ENCODE results near the gene INO80C.
A peak's percentile ranks its signal among the peaks of the same experiment; 100 is the strongest.

The INO80C gene

DNA sequence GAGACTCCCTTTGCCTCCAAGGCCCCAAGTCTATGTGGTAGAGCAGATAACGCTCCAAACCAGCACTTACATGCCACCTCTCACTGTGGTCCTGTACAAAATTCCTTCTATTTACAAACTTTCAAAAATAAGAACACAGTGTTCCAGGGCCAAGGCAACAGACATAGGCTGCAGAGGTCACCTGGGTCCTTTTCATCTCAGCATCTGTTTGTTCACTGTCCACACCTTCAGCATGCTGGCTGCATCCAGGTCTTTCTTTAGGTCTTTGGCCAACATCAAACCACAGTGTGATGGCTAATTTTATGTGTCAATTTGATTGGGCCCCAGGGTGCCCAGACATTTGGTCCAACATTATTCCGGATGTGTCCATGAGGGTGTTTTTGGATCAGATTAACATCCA is 20.0 kb upstream of the INO80C start:
- ATAC-seq (replicated peaks), result no peak
- Mint-ChIP-seq H3K36me3 (no peaks in the 10 kb centered on the region), H3K27ac (no peak overlapping the region), H3K9me3 (no peaks in the 10 kb centered on the region), H3K27me3 (no peaks in the 10 kb centered on the region), H3K4me1 (peaks cover 7 to 8% of the 10 kb centered on the region in 2 donors), H3K4me3 (no peak overlapping the region)
- no peak for DNase-seq

DNA sequence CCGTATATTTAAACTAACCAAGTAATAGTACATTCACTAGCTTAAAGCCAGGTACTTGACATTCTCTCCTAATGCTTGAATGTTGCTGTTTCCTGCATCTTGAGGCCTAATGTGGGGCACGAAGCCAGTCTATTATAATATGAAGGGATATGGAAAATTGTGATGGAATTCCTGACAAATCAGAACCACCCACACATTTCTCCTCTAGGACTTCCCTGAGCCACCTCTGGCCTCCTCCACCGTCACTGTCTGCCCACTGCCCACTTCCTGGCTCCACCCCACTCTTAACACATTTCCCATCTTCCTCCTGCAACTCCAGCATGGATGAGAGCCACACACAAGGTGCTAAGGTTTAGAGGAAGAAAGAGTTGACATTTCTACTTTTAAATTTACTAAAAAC is 19.0 kb upstream of the INO80C start:
- Mint-ChIP-seq H3K27me3 (no peaks in the 10 kb centered on the region), H3K4me1 (peaks cover 12 to 14% of the 10 kb centered on the region in 2 donors), H3K27ac (no peak overlapping the region), H3K36me3 (no peaks in the 10 kb centered on the region), H3K4me3 (no peak overlapping the region), H3K9me3 (no peaks in the 10 kb centered on the region)
- no peak for DNase-seq
- no peak for ATAC-seq (replicated peaks)

DNA sequence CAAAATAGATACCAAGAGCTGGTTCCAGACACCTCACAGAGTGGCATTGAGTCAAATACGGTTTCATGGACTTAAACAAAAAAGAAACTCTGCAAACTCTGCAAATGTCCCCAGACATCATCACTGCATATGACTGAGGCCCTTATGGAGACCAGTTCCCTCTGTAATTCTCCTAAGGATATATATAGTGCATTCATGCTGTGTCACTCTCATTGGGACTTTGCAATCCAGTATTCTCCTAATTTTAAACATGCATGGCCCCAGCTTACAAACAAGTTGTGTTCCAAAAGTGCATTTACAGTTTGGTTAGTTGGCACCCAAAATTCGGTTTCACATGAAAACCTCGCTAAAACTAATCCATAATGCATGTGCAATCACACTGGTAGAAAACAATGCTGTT is 18.6 kb upstream of the INO80C start:
- DNase-seq, result no peak
- Mint-ChIP-seq H3K36me3 (peaks cover 0 to under 1% of the 10 kb centered on the region in 2 donors), H3K9me3 (peaks cover 0 to under 1% of the 10 kb centered on the region in 2 donors), H3K4me3 (no peak overlapping the region), H3K4me1 (peaks cover 16 to 18% of the 10 kb centered on the region in 2 donors), H3K27me3 (no peaks in the 10 kb centered on the region), H3K27ac (no peak overlapping the region)
- no peak for ATAC-seq (replicated peaks)

DNA sequence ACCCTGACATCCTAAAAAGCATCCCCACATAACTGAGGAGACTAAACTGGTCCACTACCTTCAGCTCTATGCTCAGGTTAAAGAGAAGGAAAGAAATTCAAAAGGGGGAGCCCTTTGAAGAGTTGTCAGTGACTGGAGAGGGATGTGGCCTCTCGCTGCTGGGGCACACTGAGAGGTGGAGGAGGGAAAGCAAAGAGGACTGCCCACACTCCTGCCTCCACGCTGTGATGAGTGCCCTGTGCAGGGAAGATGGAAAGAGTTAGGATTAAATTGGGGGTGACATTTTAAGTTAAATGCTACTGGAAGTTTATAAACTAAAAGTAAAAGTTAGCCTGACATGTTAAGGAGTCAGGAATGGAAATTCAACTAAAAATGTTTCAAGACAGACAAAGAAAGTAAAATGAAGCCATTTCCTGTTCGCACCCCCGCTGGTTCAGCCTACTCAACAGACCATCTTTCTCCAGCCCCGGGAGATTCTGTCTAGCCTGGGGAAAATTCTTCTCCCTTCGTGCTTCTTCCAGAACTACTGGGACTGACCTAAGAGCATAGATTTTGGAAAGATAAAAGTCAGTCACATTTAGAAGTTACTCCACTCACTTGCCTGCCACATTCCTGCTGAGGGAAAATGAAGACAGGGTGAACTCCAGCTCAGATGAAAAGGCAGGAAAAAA is 17.8 kb upstream of the INO80C start:
- H3K9me3 Mint-ChIP-seq, result peaks cover 0 to 3% of the 10 kb centered on the region in 2 donors
- no peak overlapping the region for H3K27ac Mint-ChIP-seq
- no peak for ATAC-seq (replicated peaks)
- peaks cover 20 to 22% of the 10 kb centered on the region in 2 donors for H3K4me1 Mint-ChIP-seq
- DNase-seq, result no peak
- no peaks in the 10 kb centered on the region for H3K27me3 Mint-ChIP-seq
- peaks cover 0 to 3% of the 10 kb centered on the region in 2 donors for H3K36me3 Mint-ChIP-seq
- no peak overlapping the region for H3K4me3 Mint-ChIP-seq

DNA sequence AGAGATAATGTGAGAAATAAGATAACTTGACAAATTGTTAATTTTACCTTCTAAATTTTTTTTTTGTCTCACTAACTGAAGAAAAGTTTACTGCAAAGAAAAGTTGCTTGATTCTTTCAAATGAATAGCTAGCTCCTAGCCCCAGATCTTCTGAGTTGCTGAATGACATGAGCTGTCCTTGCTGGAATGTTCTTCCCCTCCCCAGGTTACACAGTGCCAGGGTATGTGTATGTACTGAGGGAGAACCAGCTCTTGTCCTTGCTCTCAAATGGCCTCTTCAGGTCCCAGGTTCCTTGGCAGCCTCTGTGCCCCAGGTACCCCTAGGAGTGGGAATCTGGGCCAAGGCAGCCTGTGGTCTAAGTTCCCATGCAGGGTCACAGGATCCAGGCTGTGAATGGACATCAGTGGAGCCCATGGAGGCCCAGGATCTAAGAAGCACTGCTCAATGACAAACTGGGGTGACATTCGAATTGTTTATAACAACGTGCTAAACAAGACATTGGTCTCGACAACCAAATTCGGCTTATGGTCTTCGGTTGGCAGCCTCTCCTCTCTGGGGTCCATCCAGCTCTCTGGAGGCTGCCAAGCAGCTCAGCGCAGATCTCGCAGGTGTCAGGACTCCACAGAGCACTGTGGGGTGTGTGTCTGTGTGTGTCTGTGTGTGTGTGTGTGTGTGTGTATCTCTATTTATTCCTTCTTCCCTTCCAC is 17.1 kb upstream of the INO80C start:
- Mint-ChIP-seq H3K36me3 (peaks cover 0 to 3% of the 10 kb centered on the region in 2 donors), H3K27ac (no peak overlapping the region), H3K4me3 (no peak overlapping the region), H3K9me3 (peaks cover 0 to 3% of the 10 kb centered on the region in 2 donors), H3K4me1 (peaks cover 22 to 24% of the 10 kb centered on the region in 2 donors), H3K27me3 (no peaks in the 10 kb centered on the region)
- ATAC-seq (replicated peaks) (no peak), DNase-seq (no peak)

DNA sequence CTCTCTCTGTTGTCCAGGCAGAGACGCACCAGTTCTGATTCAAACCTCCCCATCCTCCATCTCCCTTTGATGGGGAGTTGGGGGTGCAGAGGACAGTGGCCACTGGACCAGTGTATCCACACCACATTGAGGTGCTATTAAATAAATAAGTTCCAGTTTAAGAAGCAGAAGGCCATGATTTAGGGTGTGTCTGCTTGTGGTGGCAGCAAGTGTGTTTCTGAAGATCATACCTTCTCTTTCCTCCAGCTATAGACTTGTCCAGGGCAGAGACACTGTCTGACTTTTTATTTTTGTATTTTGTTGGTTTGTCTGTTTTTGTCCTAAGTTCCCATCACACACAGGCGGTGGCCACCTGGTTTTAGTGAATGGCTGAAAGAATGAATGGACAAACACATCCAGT is 16.5 kb upstream of the INO80C start:
- peaks cover 0 to 3% of the 10 kb centered on the region in 2 donors for H3K9me3 Mint-ChIP-seq
- peaks cover 22 to 24% of the 10 kb centered on the region in 2 donors for H3K4me1 Mint-ChIP-seq
- peaks cover 0 to 3% of the 10 kb centered on the region in 2 donors for H3K36me3 Mint-ChIP-seq
- DNase-seq (no peak), ATAC-seq (replicated peaks) (no peak)
- H3K4me3 Mint-ChIP-seq, result no peak overlapping the region
- H3K27me3 Mint-ChIP-seq, result no peaks in the 10 kb centered on the region
- no peak overlapping the region for H3K27ac Mint-ChIP-seq

DNA sequence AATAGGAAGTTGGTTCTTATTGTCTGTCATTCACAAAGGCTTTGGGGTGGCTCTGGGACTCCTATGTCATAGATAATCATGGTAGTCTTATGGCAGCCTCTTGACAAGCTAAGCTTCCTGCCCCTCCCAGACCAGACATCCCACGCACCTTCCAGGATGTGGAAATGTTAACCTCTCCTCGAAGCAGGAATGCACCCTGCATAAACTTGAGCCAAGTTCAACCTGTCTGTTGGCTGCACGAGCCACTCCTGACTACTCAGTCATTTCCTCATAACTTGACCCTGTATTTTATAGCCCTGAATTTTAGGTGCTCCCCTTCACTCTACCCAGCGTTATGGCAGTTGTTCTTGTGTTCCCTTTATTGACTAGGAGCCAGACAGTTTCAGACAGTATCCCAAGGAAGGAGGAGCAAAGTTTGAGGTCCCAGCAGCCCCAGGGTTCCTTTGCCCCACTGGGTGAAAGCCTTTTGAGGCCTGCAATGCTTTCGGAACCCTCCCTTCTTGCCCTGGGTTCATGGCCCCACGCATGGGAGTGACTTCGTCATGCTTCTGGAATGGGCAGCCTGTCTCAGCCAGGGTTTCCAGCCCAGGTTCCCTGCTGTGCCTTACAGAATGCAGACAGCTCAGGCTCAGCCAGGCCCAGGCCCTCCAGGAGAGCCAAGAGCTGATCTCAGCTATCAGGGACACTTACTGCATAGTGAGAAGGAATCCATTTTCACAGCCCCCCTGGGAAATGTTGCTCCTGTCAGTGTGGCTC is 15.6 kb upstream of the INO80C start:
- Mint-ChIP-seq H3K27ac (no peak overlapping the region), H3K9me3 (peaks cover 0 to 3% of the 10 kb centered on the region in 2 donors), H3K27me3 (no peaks in the 10 kb centered on the region), H3K36me3 (peaks cover 0 to 3% of the 10 kb centered on the region in 2 donors), H3K4me1 (peaks cover 22 to 24% of the 10 kb centered on the region in 2 donors), H3K4me3 (no peak overlapping the region)
- ATAC-seq (replicated peaks), result no peak
- DNase-seq, result no peak

DNA sequence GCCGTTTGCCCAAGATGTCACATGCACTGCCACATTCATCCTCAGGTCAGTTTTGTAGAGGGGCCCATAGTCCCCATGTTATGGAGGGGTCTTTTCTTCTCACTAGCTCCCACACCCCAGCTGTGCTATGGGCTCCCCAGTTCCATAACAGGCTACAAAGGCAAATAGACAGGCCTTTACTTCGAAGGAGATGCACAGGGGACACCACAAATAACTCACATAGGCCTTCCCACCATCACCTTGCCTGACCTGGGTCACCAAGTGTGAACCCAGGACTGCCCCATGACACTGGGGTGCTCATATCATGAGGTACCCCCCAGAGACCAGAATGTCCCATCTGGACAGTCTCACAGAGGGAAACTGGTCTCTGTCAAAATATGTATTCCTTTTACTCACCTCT is 15.0 kb upstream of the INO80C start:
- Mint-ChIP-seq H3K4me1 (peaks cover 22 to 24% of the 10 kb centered on the region in 2 donors), H3K4me3 (no peak overlapping the region), H3K36me3 (peaks cover 0 to 3% of the 10 kb centered on the region in 2 donors), H3K27ac (no peak overlapping the region), H3K27me3 (no peaks in the 10 kb centered on the region), H3K9me3 (peaks cover 0 to 3% of the 10 kb centered on the region in 2 donors)
- DNase-seq (no peak), ATAC-seq (replicated peaks) (no peak)

DNA sequence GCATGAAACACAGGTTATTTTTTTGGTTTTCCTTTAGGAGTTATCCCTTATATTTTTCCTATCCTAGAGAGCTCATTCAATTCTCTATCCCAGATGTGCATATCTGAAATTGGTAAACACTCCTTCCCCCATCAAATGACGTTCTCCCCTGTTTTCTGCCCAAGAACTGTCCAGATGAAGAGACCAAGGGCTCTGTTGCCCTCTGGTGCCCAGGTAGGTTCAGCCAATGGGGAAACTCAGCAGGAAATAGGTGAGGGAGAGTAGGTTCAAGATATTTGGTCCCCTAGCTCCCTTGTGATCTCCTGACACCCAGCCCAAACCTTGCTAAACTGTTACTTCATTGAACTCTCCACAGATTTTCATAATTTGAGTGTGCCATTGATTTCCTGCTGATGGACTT is 14.1 kb upstream of the INO80C start:
- peaks cover 0 to 3% of the 10 kb centered on the region in 2 donors for H3K9me3 Mint-ChIP-seq
- H3K4me3 Mint-ChIP-seq, result no peak overlapping the region
- no peaks in the 10 kb centered on the region for H3K27me3 Mint-ChIP-seq
- DNase-seq (no peak), ATAC-seq (replicated peaks) (peak; percentile 43 to 44)
- H3K36me3 Mint-ChIP-seq, result peaks cover 0 to 3% of the 10 kb centered on the region in 2 donors
- H3K27ac Mint-ChIP-seq, result peak overlapping the region; percentile 88
- peaks cover 22 to 24% of the 10 kb centered on the region in 2 donors for H3K4me1 Mint-ChIP-seq

DNA sequence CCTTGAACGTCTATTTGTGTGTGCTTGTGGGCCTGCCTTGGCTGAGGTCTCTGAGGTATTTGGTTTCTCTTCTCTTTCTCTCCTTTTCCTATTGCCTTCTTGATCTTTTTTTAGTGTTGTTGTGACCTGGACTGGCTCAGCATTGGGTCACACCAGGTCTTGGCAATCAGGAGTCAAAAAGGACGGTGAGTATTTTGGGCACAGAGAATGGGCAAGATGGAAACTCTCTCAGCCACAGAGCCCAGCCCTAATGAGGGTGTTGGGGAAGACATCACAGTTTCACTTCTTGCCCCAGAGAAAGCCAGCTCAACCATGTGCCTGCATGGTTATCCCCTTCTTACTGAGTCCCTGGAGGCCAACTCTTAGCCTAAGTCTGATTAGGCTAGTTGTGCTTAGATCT is 13.7 kb upstream of the INO80C start:
- ATAC-seq (replicated peaks) (peak; percentile 98 to 99), DNase-seq (peak; percentile 68)
- Mint-ChIP-seq H3K36me3 (peaks cover 0 to 3% of the 10 kb centered on the region in 2 donors), H3K4me1 (peaks cover 22 to 24% of the 10 kb centered on the region in 2 donors), H3K27ac (peak overlapping the region; percentile 88), H3K9me3 (peaks cover 0 to 3% of the 10 kb centered on the region in 2 donors), H3K27me3 (no peaks in the 10 kb centered on the region), H3K4me3 (peak overlapping the region; percentile 14 to 17)

DNA sequence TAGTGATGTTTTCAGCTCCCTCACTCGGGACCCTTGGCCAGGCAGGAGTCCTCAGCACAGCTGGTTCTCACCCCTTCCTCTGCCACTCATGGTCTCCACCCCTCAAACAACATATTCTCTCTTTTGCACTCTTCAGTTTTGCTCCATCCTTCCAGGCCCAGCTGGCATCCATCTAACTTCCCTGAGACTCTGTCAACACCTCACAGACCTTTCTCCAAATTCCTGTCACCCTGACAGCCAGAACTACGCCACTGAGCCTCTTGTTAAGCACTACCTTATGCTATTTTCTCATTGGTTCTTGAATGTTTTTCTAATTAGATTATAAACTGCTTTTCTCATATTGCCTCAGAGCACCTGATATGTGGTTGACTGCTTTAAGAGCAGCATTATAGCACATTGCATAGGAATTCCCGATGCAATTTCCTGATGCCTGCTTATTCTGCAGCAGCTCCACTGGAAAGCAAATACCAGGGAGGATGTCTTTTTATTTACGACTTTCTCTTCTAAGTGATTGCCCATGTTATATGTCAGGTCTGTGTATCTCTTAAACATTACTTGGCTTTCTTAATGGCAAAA is 12.4 kb upstream of the INO80C start:
- H3K27ac Mint-ChIP-seq, result no peak overlapping the region

DNA sequence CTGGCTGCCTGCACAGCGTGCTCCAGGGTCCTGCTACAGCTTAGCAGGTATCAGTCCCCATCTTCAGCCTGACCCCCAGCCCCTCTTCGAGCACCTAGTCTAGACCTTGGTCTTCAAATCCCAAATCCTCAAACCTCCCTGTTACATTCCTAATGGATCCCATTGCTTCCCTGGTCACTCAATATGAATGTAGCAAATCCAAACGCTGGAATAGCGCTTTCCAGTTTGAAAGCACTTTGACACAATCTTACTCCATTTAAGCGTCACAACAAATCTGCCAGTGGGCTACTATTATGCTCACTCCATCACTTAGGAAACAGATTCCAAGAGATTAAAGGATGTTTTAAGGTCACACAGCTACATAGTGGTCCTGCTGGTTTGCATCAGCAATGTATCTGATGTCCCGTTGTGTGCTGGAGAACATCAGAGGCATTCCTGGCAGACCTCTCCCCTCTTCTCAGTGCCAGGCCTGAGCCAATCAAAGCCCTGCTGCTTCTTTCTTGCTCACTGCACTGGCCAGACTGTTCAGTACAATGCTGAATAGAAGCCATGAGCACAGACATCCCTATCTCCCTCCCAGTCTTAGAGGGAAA is 11.1 kb upstream of the INO80C start:
- no peak overlapping the region for H3K27ac Mint-ChIP-seq
- H3K4me3 Mint-ChIP-seq, result no peak overlapping the region
- DNase-seq (no peak), ATAC-seq (replicated peaks) (no peak)
- H3K4me1 Mint-ChIP-seq, result peaks cover 19 to 22% of the 10 kb centered on the region in 2 donors
- H3K36me3 Mint-ChIP-seq, result peaks cover 0 to 3% of the 10 kb centered on the region in 2 donors
- H3K27me3 Mint-ChIP-seq, result no peaks in the 10 kb centered on the region
- peaks cover 0 to 3% of the 10 kb centered on the region in 2 donors for H3K9me3 Mint-ChIP-seq

More for the DNA sequence above, 12.4 kb upstream of the INO80C start:
- peaks cover 21 to 22% of the 10 kb centered on the region in 2 donors for H3K4me1 Mint-ChIP-seq
- H3K4me3 Mint-ChIP-seq, result no peak overlapping the region
- peaks cover 0 to 3% of the 10 kb centered on the region in 2 donors for H3K36me3 Mint-ChIP-seq
- DNase-seq (no peak), ATAC-seq (replicated peaks) (no peak)
- H3K9me3 Mint-ChIP-seq, result peaks cover 0 to 3% of the 10 kb centered on the region in 2 donors
- no peaks in the 10 kb centered on the region for H3K27me3 Mint-ChIP-seq

DNA sequence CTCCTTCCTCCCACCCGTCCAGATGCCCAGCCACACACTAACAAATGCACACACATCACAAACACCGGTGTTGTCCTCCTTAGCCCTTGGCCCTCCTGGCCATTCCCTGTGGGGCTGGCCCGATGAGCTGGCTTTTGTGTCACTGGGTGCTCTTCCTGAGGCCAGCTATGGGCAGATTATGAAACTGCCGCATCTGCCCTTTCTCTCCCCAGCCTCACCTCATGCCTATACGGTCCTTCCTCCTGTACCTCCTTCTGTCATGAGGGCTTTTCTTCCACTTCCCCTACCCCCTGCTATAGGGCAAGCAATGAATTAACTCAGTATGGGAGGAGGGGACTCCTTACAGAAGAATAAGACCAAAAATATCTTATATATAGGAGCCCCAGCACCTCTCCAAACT is 10.3 kb upstream of the INO80C start:
- ATAC-seq (replicated peaks), result no peak

DNA sequence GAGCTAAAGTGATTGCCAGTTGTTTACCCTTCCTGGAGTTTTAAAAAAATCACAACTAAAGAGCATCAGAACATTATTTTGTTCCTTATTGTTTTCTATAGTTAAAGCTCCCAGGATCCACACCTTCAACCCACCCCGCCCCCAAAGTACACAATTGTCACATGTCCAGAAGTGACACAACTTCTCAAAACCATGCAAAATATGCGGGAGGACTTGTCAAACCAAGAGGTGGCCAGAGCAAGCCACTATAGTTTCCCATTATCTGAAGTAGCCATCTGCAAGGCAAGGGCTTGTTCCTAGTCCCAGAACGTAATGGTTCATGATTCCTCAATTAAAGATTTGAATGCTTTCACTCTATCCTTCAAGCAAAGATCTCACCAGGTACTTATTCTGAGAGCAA is 9.9 kb upstream of the INO80C start:
- Mint-ChIP-seq H3K4me1 (peaks cover 15 to 16% of the 10 kb centered on the region in 2 donors), H3K27me3 (no peaks in the 10 kb centered on the region), H3K36me3 (peaks cover 0 to 3% of the 10 kb centered on the region in 2 donors), H3K4me3 (no peak overlapping the region), H3K27ac (no peak overlapping the region), H3K9me3 (peaks cover 0 to 3% of the 10 kb centered on the region in 2 donors)
- DNase-seq, result no peak
- no peak for ATAC-seq (replicated peaks)

More for the DNA sequence above, 10.3 kb upstream of the INO80C start:
- Mint-ChIP-seq H3K36me3 (peaks cover 0 to 3% of the 10 kb centered on the region in 2 donors), H3K27me3 (no peaks in the 10 kb centered on the region), H3K4me3 (no peak overlapping the region), H3K4me1 (peaks cover 17 to 19% of the 10 kb centered on the region in 2 donors), H3K9me3 (peaks cover 0 to 3% of the 10 kb centered on the region in 2 donors), H3K27ac (no peak overlapping the region)
- no peak for DNase-seq
